Natural killer cell (primary cell): ENCODE results near the gene PDZRN3. TPM values are rescaled to one million over a fixed set of nuclear protein-coding genes. Genes with fewer than 3 reads are reported as not detected.

Experiments
- ATAC-seq, 3 donors: fragments of 150-1000 bp in 2 of 3; fragments of 200-7000 bp in 1 of 3; cut with Tn5 transposase; 1 replicate in 1 of 3; 2 replicates in 2 of 3; pipeline ENCODE4 v1.10.0; 2021; ENCODE audit warnings: mild to moderate bottlenecking in 2 of 3, moderate library complexity in 2 of 3
- DNase-seq, 2 donors: peaks; one replicate each; pipeline versions ENCODE4 v3.0.0 to v3.0.0-alpha.2; 2013 to 2021; ENCODE audit warnings: mixed read lengths in 1 of 2
- H3K27ac ChIP-seq: one replicate; pipeline ENCODE4 v1.5.1; 2013; ENCODE audit warnings: mild to moderate bottlenecking, low read length
- H3K27me3 ChIP-seq: one replicate; pipeline ENCODE4 v1.6.1; 2013; ENCODE audit warnings: low read length; ENCODE audit not compliant: control insufficient read depth, insufficient read depth
- H3K36me3 ChIP-seq: one replicate; pipeline ENCODE4 v1.6.1; 2013; ENCODE audit warnings: low read length; ENCODE audit not compliant: control insufficient read depth, insufficient read depth
- H3K4me1 ChIP-seq: one replicate; pipeline ENCODE4 v1.6.1; 2013; ENCODE audit warnings: low read length; ENCODE audit not compliant: control insufficient read depth, insufficient read depth
- H3K4me3 ChIP-seq: one replicate; pipeline ENCODE4 v1.5.1; 2013; ENCODE audit warnings: low read length
- H3K9me3 ChIP-seq: one replicate; pipeline ENCODE4 v1.6.1; 2013; ENCODE audit warnings: low read length; ENCODE audit not compliant: control insufficient read depth, insufficient read depth
- H3K27ac Mint-ChIP-seq, 2 donors: one replicate each; pipeline ENCODE4 v1.8.0; 2022; ENCODE audit warnings: mild to moderate bottlenecking in 2 of 2, mixed read lengths in 2 of 2, moderate library complexity in 1 of 2
- H3K27me3 Mint-ChIP-seq, 2 donors: one replicate each; pipeline ENCODE4 v1.8.0; 2022; ENCODE audit warnings: low read depth in 2 of 2, mixed read lengths in 2 of 2
- H3K36me3 Mint-ChIP-seq: one replicate; pipeline ENCODE4 v1.8.0; 2022; ENCODE audit warnings: mixed read lengths
- H3K4me1 Mint-ChIP-seq, 2 donors: one replicate each; pipeline ENCODE4 v1.8.0; 2022; ENCODE audit warnings: mixed read lengths in 2 of 2
- H3K4me3 Mint-ChIP-seq: one replicate; pipeline ENCODE4 v1.8.0; 2022; ENCODE audit warnings: mild to moderate bottlenecking, moderate library complexity, mixed read lengths
- H3K9me3 Mint-ChIP-seq, 2 donors: one replicate each; pipeline ENCODE4 v1.8.0; 2022; ENCODE audit warnings: mixed read lengths in 2 of 2
- WGBS: methylation state at CpG from one replicate; pipeline ENCODE4 v1.1.7; 2013; ENCODE audit warnings: missing lambda C conversion rate; ENCODE audit not compliant: insufficient coverage; 5-methylcytosine and 5-hydroxymethylcytosine counted together
- intact Hi-C: fragments of 100-400 bp; cut with micrococcal nuclease; formaldehyde crosslinking; loops from one replicate; pipeline ENCODE4 v1.14.2; 2022
- total RNA-seq, 4 donors: library from RNA; stranded (reverse); fragments of 120-200 nt in 1 of 4; gene quantifications; one replicate each; pipeline versions ENCODE4 v1.2.3 to v1.2.4, GENCODE V29; 2013 to 2022
- TF ChIP-seq, protein P1 (sequence below): fragments of 200-600 bp; IDR thresholded peaks from one replicate; pipeline ENCODE4 v1.8.0; 2022; ENCODE audit warnings: antibody characterized with exemption

PDZRN3 gene
- total RNA-seq, 3 donors from 2014 or later (not counting 1 experiment from before 2014, with no cell fraction given), result not detected

DNA sequence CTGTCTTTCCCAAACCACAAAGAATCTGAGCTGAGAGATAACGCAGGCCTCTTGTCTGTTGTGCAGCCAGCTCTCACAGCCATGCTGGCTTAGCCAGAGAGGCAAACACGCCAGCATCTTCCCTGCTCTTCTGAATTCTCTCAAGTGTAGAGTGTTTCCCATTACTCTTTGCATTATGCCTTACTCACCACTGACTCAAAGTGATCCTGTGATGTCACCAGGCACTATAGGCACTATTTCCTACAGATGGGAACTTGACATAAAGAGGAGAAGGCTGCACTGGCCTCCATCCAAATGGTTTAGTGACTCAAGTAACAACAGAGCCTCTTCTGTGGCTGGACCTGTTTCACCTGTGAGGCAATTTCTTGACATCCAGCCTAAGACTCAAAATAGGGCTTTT lies 44.4 kb downstream of the PDZRN3 start:
- H3K9me3 ChIP-seq, result no peaks in the 10 kb centered on the region
- intact Hi-C loops, result no loop called here
- H3K36me3 ChIP-seq, result no peaks in the 10 kb centered on the region
- H3K27me3 ChIP-seq, result no peaks in the 10 kb centered on the region
- DNase-seq, result no peak
- H3K4me3 ChIP-seq, result no peak overlapping the region
- no peak overlapping the region for H3K4me3 Mint-ChIP-seq
- TF ChIP-seq, protein P1, sequence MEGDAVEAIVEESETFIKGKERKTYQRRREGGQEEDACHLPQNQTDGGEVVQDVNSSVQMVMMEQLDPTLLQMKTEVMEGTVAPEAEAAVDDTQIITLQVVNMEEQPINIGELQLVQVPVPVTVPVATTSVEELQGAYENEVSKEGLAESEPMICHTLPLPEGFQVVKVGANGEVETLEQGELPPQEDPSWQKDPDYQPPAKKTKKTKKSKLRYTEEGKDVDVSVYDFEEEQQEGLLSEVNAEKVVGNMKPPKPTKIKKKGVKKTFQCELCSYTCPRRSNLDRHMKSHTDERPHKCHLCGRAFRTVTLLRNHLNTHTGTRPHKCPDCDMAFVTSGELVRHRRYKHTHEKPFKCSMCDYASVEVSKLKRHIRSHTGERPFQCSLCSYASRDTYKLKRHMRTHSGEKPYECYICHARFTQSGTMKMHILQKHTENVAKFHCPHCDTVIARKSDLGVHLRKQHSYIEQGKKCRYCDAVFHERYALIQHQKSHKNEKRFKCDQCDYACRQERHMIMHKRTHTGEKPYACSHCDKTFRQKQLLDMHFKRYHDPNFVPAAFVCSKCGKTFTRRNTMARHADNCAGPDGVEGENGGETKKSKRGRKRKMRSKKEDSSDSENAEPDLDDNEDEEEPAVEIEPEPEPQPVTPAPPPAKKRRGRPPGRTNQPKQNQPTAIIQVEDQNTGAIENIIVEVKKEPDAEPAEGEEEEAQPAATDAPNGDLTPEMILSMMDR, result no peak
- no peak overlapping the region for H3K27ac Mint-ChIP-seq
- H3K4me1 ChIP-seq, result no peaks in the 10 kb centered on the region
- ATAC-seq, result no peak
- no peaks in the 10 kb centered on the region for H3K4me1 Mint-ChIP-seq
- H3K9me3 Mint-ChIP-seq, result peaks cover 2 to 8% of the 10 kb centered on the region in 2 donors
- 71% methylated on average over 2 of the region's 2 CpGs for WGBS
- no peaks in the 10 kb centered on the region for H3K36me3 Mint-ChIP-seq
- no peak overlapping the region for H3K27ac ChIP-seq
- H3K27me3 Mint-ChIP-seq, result no peaks in the 10 kb centered on the region

DNA sequence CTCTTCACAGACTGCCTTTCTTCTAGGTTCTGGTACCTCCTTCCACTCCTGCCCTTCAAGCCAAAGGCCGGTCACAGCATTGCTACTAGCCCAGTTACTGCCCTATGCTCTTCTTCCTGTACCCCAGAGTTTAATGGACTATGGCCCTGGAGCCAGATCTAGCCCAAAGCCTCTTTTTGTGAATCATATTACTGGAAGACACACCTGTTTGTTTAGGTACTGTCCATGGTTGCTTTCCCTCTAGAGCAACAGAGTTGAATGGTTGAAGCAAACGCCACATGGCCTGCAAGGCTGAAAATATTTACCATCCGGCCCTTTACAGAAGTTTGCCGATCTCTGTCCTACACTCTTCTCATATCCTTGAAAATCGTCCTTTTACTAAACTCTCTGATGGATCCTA lies 47.0 kb downstream of the PDZRN3 start:
- ATAC-seq, result no peak
- Histone ChIP-seq H3K4me1 (no peaks in the 10 kb centered on the region), H3K36me3 (no peaks in the 10 kb centered on the region), H3K27ac (no peak overlapping the region), H3K9me3 (no peaks in the 10 kb centered on the region), H3K27me3 (no peaks in the 10 kb centered on the region), H3K4me3 (no peak overlapping the region)
- no peak for DNase-seq
- Mint-ChIP-seq H3K36me3 (no peaks in the 10 kb centered on the region), H3K4me3 (no peak overlapping the region), H3K27me3 (no peaks in the 10 kb centered on the region), H3K4me1 (no peaks in the 10 kb centered on the region), H3K27ac (no peak overlapping the region), H3K9me3 (peaks cover 2 to 8% of the 10 kb centered on the region in 2 donors)
- 94% methylated on average over 4 of the region's 5 CpGs for WGBS
- TF ChIP-seq, protein P1, result no peak
- intact Hi-C loops, result no loop called here

DNA sequence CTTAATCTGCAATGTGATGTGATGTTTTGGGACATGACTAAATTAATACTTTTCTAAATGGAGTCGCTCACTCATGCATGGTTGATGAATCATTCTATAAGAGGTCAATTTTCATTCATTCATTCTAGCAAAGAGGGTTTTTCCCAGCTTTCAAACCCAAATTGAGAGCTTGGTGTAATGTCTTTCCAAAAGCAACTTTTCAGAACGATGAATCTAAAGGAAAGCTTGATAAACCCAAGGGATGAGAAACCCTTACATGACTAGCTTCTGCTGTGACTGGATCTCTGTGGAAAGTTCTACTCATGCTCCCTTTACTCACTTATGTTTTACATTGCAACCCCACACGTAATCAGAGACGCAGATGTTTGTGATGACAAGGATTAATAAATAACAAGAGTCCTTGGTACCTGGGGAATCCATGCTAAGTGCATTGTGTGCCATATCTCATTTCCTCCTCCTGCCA lies 47.7 kb downstream of the PDZRN3 start:
- H3K27ac ChIP-seq, result no peak overlapping the region
- DNase-seq (no peak), ATAC-seq (no peak)
- Mint-ChIP-seq H3K27me3 (peaks cover 0 to 5% of the 10 kb centered on the region in 2 donors), H3K4me3 (no peak overlapping the region), H3K27ac (no peak overlapping the region), H3K9me3 (peaks cover 2 to 8% of the 10 kb centered on the region in 2 donors), H3K36me3 (no peaks in the 10 kb centered on the region), H3K4me1 (no peaks in the 10 kb centered on the region)
- H3K27me3 ChIP-seq, result no peaks in the 10 kb centered on the region
- H3K4me3 ChIP-seq, result no peak overlapping the region
- no peaks in the 10 kb centered on the region for H3K4me1 ChIP-seq
- TF ChIP-seq, protein P1, result no peak
- 31% methylated on average over 3 of the region's 4 CpGs for WGBS
- no peaks in the 10 kb centered on the region for H3K9me3 ChIP-seq
- intact Hi-C loops, result no loop called here
- H3K36me3 ChIP-seq, result no peaks in the 10 kb centered on the region

DNA sequence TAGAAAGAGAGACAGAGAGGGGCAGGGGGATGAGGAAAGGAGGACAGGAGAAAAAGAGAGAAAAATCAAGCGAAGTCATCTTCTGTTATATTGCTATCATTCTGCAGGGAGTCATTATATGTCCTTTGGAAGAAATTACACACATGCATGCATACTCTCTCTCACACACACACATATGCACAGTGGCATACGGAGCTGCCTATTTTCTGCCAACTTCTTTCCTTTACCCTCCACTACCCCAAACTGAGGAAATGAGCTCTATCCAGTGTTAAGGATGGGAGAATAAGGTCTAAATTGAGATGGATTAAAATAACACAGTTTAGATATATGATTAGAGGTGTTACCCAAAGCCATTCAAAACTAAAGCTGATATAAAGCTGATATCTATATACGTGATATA lies 48.8 kb downstream of the PDZRN3 start:
- Mint-ChIP-seq H3K4me3 (no peak overlapping the region), H3K27me3 (peaks cover 0 to 12% of the 10 kb centered on the region in 2 donors), H3K36me3 (no peaks in the 10 kb centered on the region), H3K9me3 (peaks cover 2 to 5% of the 10 kb centered on the region in 2 donors), H3K27ac (no peak overlapping the region), H3K4me1 (no peaks in the 10 kb centered on the region)
- no peaks in the 10 kb centered on the region for H3K36me3 ChIP-seq
- H3K9me3 ChIP-seq, result no peaks in the 10 kb centered on the region
- WGBS, result 96% methylated on average over 2 of the region's 3 CpGs
- intact Hi-C loops, result no loop called here
- H3K4me1 ChIP-seq, result no peaks in the 10 kb centered on the region
- no peaks in the 10 kb centered on the region for H3K27me3 ChIP-seq
- DNase-seq (no peak), ATAC-seq (no peak)
- no peak overlapping the region for H3K27ac ChIP-seq
- no peak overlapping the region for H3K4me3 ChIP-seq
- TF ChIP-seq, protein P1, result no peak
